Progenitor cell of endocrine pancreas (in vitro differentiated cells): Measurements from ENCODE around the gene UBL4B. TPM values are rescaled to one million over a fixed set of nuclear protein-coding genes. Genes with fewer than 3 reads are reported as not detected.

Experiments used
- DNase-seq: peaks from one replicate; pipeline ENCODE4 v3.0.0; 2021; ENCODE audit warnings: low spot score; ENCODE audit not compliant: unreplicated experiment
- H3K27ac Mint-ChIP-seq: 2 replicates; pipeline ENCODE4 v1.8.0; 2021; ENCODE audit warnings: mild to moderate bottlenecking, moderate library complexity, mixed read lengths
- H3K27me3 Mint-ChIP-seq: 2 replicates; pipeline ENCODE4 v1.8.0; 2021; ENCODE audit warnings: mixed read lengths
- H3K36me3 Mint-ChIP-seq: 2 replicates; pipeline ENCODE4 v1.8.0; 2022; ENCODE audit warnings: mixed read lengths; ENCODE audit not compliant: insufficient read depth
- H3K4me1 Mint-ChIP-seq: 2 replicates; pipeline ENCODE4 v1.8.0; 2021; ENCODE audit warnings: low read depth, mixed read lengths
- H3K4me3 Mint-ChIP-seq: 2 replicates; pipeline ENCODE4 v1.8.0; 2021; ENCODE audit warnings: low read depth, mild to moderate bottlenecking, moderate library complexity, mixed read lengths
- H3K9me3 Mint-ChIP-seq: 2 replicates; pipeline ENCODE4 v1.8.0; 2021; ENCODE audit warnings: low read depth, mixed read lengths
- CTCF ChIP-seq: fragments of 200-600 bp; sonication (generic); IDR thresholded peaks from one replicate; pipeline ENCODE4 v1.5.0; 2021; ENCODE audit warnings: antibody characterized with exemption, mild to moderate bottlenecking; ENCODE audit not compliant: unreplicated experiment
- total RNA-seq: library from RNA; stranded (reverse); gene quantifications from 2 replicates; pipeline ENCODE4 v1.2.1, GENCODE V29; 2021

Gene UBL4B
- total RNA-seq, 1 donor from 2014 or later = not detected

GRCh38 chr1:110067479-110067892 is 44.8 kb upstream of the UBL4B start:
- H3K27me3 Mint-ChIP-seq = peaks cover 78% of the 10 kb centered on the region

GRCh38 chr1:110067893-110068645 is 44.2 kb upstream of the UBL4B start:
- DNase-seq = no peak
- Mint-ChIP-seq H3K36me3 (peaks cover 2% of the 10 kb centered on the region), H3K4me1 (peaks cover 5% of the 10 kb centered on the region), H3K9me3 (no peaks in the 10 kb centered on the region), H3K27me3 (peaks cover 83% of the 10 kb centered on the region), H3K27ac (peak overlapping the region; percentile 83), H3K4me3 (peak overlapping the region; percentile 60)
- TF ChIP-seq CTCF = no peak

More at GRCh38 chr1:110067479-110067892, 44.8 kb upstream of the UBL4B start:
- DNase-seq = no peak
- peak overlapping the region; percentile 83 for H3K27ac Mint-ChIP-seq
- peaks cover 2% of the 10 kb centered on the region for H3K36me3 Mint-ChIP-seq
- H3K4me1 Mint-ChIP-seq = peaks cover 7% of the 10 kb centered on the region
- no peaks in the 10 kb centered on the region for H3K9me3 Mint-ChIP-seq
- H3K4me3 Mint-ChIP-seq = peak overlapping the region; percentile 55
- TF ChIP-seq CTCF = no peak

GRCh38 chr1:110068646-110069403 is 43.4 kb upstream of the UBL4B start:
- Mint-ChIP-seq H3K27me3 (peaks cover 91% of the 10 kb centered on the region), H3K4me1 (peaks cover 5% of the 10 kb centered on the region), H3K9me3 (no peaks in the 10 kb centered on the region), H3K4me3 (peak overlapping the region; percentile 60), H3K36me3 (peaks cover under 1% of the 10 kb centered on the region), H3K27ac (peak overlapping the region; percentile 70)
- no peak for DNase-seq
- TF ChIP-seq CTCF = no peak

- H3K4me1 Mint-ChIP-seq = peaks cover 5% of the 10 kb centered on the region
- DNase-seq = no peak
- TF ChIP-seq CTCF = no peak
- H3K36me3 Mint-ChIP-seq = no peaks in the 10 kb centered on the region
- peaks cover 93% of the 10 kb centered on the region for H3K27me3 Mint-ChIP-seq
- peak overlapping the region; percentile 63 for H3K4me3 Mint-ChIP-seq
- no peak overlapping the region for H3K27ac Mint-ChIP-seq
- H3K9me3 Mint-ChIP-seq = no peaks in the 10 kb centered on the region
Measured at GRCh38 chr1:110069404-110070281, 42.6 kb upstream of the UBL4B start.

GRCh38 chr1:110070282-110070669 is 42.0 kb upstream of the UBL4B start:
- TF ChIP-seq CTCF = no peak
- Mint-ChIP-seq H3K36me3 (no peaks in the 10 kb centered on the region), H3K4me1 (peaks cover 5% of the 10 kb centered on the region), H3K27me3 (peaks cover 92% of the 10 kb centered on the region), H3K9me3 (no peaks in the 10 kb centered on the region), H3K27ac (no peak overlapping the region), H3K4me3 (peak overlapping the region; percentile 63)
- DNase-seq = no peak
